WTC11 (cell line): ENCODE data around the gene GMEB2.

Experiments
- FOXK1 ChIP-seq: sonication (generic); formaldehyde crosslinking; IDR thresholded peaks from 2 replicates; pipeline ENCODE4 v1.8.0; 2022; ENCODE audit warnings: mild to moderate bottlenecking, moderate library complexity, missing genetic modification reagents
- TF ChIP-seq, protein P1 (sequence below): sonication (generic); formaldehyde crosslinking; IDR thresholded peaks from 2 replicates; pipeline ENCODE4 v1.8.1; 2023; ENCODE audit warnings: mild to moderate bottlenecking, missing genetic modification reagents, moderate library complexity
- TF ChIP-seq, protein P2 (sequence below): sonication (generic); formaldehyde crosslinking; IDR thresholded peaks from 2 replicates; pipeline ENCODE4 v1.8.0; 2022; ENCODE audit warnings: mild to moderate bottlenecking, missing genetic modification reagents
- TF ChIP-seq, protein P3 (sequence below): sonication (generic); formaldehyde crosslinking; IDR thresholded peaks from 2 replicates; pipeline ENCODE4 v1.8.1; 2023; ENCODE audit warnings: mild to moderate bottlenecking, moderate library complexity, missing genetic modification reagents
- TF ChIP-seq, protein P4 (sequence below): sonication (generic); formaldehyde crosslinking; IDR thresholded peaks from 2 replicates; pipeline ENCODE4 v1.8.1; 2022; ENCODE audit warnings: low read depth, mild to moderate bottlenecking, moderate library complexity, missing genetic modification reagents, borderline replicate concordance

DNA sequence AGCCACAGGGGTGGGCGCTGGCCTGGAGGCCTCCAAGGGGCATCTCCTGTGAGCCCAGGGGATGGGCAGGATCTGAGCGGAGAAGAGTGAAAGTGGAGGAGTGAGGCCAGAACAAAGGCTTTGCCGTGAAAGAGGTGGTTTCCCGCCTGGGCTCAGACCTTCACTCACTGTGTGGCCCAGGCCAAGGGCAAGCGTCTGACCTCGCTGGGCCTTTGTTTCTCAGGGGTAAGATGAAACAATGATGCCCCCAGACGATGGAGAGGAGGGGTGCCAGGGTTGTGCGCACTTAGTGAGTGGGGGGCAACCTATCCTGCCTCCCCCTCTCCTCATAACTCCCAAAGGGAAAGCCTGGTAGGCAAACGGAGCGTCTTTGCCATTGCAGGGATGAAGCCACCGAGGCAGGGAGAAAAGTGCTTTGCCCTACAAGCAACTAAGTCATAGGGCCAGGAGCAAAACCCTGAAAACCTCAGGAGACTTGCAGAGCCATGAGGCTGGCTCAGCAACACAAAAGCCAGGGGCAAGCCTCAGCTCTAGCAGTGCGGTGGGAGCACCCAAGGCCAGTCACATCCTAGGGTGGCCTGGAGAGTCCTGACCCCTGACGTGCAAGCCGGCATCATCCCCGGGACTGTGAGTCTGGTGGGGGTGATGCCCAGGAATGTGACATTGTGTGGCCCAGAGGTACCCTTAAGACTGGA is 27.2 kb upstream of the GMEB2 start:
- TF ChIP-seq, protein P1, sequence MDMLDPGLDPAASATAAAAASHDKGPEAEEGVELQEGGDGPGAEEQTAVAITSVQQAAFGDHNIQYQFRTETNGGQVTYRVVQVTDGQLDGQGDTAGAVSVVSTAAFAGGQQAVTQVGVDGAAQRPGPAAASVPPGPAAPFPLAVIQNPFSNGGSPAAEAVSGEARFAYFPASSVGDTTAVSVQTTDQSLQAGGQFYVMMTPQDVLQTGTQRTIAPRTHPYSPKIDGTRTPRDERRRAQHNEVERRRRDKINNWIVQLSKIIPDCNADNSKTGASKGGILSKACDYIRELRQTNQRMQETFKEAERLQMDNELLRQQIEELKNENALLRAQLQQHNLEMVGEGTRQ (CRISPR knock-in tag): no peak
- TF ChIP-seq, protein P2, sequence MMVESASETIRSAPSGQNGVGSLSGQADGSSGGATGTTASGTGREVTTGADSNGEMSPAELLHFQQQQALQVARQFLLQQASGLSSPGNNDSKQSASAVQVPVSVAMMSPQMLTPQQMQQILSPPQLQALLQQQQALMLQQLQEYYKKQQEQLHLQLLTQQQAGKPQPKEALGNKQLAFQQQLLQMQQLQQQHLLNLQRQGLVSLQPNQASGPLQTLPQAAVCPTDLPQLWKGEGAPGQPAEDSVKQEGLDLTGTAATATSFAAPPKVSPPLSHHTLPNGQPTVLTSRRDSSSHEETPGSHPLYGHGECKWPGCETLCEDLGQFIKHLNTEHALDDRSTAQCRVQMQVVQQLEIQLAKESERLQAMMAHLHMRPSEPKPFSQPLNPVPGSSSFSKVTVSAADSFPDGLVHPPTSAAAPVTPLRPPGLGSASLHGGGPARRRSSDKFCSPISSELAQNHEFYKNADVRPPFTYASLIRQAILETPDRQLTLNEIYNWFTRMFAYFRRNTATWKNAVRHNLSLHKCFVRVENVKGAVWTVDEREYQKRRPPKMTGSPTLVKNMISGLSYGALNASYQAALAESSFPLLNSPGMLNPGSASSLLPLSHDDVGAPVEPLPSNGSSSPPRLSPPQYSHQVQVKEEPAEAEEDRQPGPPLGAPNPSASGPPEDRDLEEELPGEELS (CRISPR knock-in tag): no peak
- TF ChIP-seq, protein P3, sequence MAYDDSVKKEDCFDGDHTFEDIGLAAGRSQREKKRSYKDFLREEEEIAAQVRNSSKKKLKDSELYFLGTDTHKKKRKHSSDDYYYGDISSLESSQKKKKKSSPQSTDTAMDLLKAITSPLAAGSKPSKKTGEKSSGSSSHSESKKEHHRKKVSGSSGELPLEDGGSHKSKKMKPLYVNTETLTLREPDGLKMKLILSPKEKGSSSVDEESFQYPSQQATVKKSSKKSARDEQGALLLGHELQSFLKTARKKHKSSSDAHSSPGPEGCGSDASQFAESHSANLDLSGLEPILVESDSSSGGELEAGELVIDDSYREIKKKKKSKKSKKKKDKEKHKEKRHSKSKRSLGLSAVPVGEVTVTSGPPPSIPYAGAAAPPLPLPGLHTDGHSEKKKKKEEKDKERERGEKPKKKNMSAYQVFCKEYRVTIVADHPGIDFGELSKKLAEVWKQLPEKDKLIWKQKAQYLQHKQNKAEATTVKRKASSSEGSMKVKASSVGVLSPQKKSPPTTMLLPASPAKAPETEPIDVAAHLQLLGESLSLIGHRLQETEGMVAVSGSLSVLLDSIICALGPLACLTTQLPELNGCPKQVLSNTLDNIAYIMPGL (CRISPR knock-in tag): no peak
- TF ChIP-seq, protein P4, sequence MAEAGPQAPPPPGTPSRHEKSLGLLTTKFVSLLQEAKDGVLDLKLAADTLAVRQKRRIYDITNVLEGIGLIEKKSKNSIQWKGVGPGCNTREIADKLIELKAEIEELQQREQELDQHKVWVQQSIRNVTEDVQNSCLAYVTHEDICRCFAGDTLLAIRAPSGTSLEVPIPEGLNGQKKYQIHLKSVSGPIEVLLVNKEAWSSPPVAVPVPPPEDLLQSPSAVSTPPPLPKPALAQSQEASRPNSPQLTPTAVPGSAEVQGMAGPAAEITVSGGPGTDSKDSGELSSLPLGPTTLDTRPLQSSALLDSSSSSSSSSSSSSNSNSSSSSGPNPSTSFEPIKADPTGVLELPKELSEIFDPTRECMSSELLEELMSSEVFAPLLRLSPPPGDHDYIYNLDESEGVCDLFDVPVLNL (CRISPR knock-in tag): no peak
- no peak for TF ChIP-seq FOXK1 (CRISPR knock-in tag)
